Measurements from ENCODE around the gene ANKRD36C.
"Not testable (repeated sequence)": the region's sequence is repeated elsewhere in the genome, so short reads cannot be mapped to it uniquely, and the experiment has no call there.

The ANKRD36C gene

GRCh38 chr2:96025755-96026154, 34.1 kb upstream of the ANKRD36C start:
- not testable (repeated sequence) for H2BK15ac ChIP-seq (replicated peaks; ENCODE audit: low read depth); H3K79me2 ChIP-seq (ENCODE audit: control insufficient read depth, insufficient read depth, low read length); H3K36me3 ChIP-seq (ENCODE audit: control insufficient read depth, insufficient read depth, low read length); H3K27me3 ChIP-seq (ENCODE audit: insufficient read depth, low read length, poor library complexity); H2BK5ac ChIP-seq (ENCODE audit: low read length); H3K18ac ChIP-seq (ENCODE audit: low read length); H3K9ac ChIP-seq (ENCODE audit: low read length); H3K23ac ChIP-seq (ENCODE audit: low read length); DNase-seq; H3K56ac ChIP-seq (ENCODE audit: low read length); H3K4ac ChIP-seq (ENCODE audit: low read depth, low read length); H3K79me1 ChIP-seq (ENCODE audit: low read length); H3K4me1 ChIP-seq (ENCODE audit: control insufficient read depth, low read depth, low read length); H3K4me3 ChIP-seq (ENCODE audit: low read length); H3K27ac ChIP-seq (ENCODE audit: low read depth, low read length); H2BK120ac ChIP-seq (ENCODE audit: low read depth, low read length); H4K5ac ChIP-seq (ENCODE audit: low read length); H4K8ac ChIP-seq (ENCODE audit: low read depth, low read length); H3K4me2 ChIP-seq (ENCODE audit: low read length); H2AK5ac ChIP-seq (ENCODE audit: low read length)
- no CpG with 5 or more reads among the region's 6 CpGs for WGBS (ENCODE audit: extremely low coverage, insufficient coverage, low lambda C conversion rate)

GRCh38 chr2:96025194-96025492, 33.5 kb upstream of the ANKRD36C start:
- Histone ChIP-seq H3K79me2 (ENCODE audit: control insufficient read depth, insufficient read depth, low read length) (no peaks in the 10 kb centered on the region), H4K5ac (ENCODE audit: low read length) (no peak overlapping the region), H4K8ac (ENCODE audit: low read depth, low read length) (no peak overlapping the region), H3K4me2 (ENCODE audit: low read length) (no peak overlapping the region), H3K4ac (ENCODE audit: low read depth, low read length) (no peak overlapping the region), H3K4me3 (ENCODE audit: low read length) (no peak overlapping the region), H3K18ac (ENCODE audit: low read length) (no peak overlapping the region), H2BK5ac (ENCODE audit: low read length) (no peak overlapping the region), H3K79me1 (ENCODE audit: low read length) (no peaks in the 10 kb centered on the region), H2BK15ac (replicated peaks; ENCODE audit: low read depth) (no peak overlapping the region), H3K27me3 (ENCODE audit: insufficient read depth, low read length, poor library complexity) (no peaks in the 10 kb centered on the region), H3K27ac (ENCODE audit: low read depth, low read length) (no peak overlapping the region), H3K56ac (ENCODE audit: low read length) (no peak overlapping the region), H3K36me3 (ENCODE audit: control insufficient read depth, insufficient read depth, low read length) (no peaks in the 10 kb centered on the region), H3K4me1 (ENCODE audit: control insufficient read depth, low read depth, low read length) (no peaks in the 10 kb centered on the region), H2AK5ac (ENCODE audit: low read length) (no peak overlapping the region), H3K9ac (ENCODE audit: low read length) (no peak overlapping the region), H2BK120ac (ENCODE audit: low read depth, low read length) (no peak overlapping the region), H3K23ac (ENCODE audit: low read length) (no peak overlapping the region)
- DNase-seq: no peak
- WGBS (ENCODE audit: extremely low coverage, insufficient coverage, low lambda C conversion rate): no CpG with 5 or more reads among the region's 4 CpGs

GRCh38 chr2:96024336-96025193, 32.9 kb upstream of the ANKRD36C start:
- no peak overlapping the region for H4K8ac ChIP-seq (ENCODE audit: low read depth, low read length)
- DNase-seq: no peak
- H3K4me3 ChIP-seq (ENCODE audit: low read length): no peak overlapping the region
- no peak overlapping the region for H3K23ac ChIP-seq (ENCODE audit: low read length)
- no peaks in the 10 kb centered on the region for H3K36me3 ChIP-seq (ENCODE audit: control insufficient read depth, insufficient read depth, low read length)
- H2BK15ac ChIP-seq (replicated peaks; ENCODE audit: low read depth): no peak overlapping the region
- no peak overlapping the region for H3K4me2 ChIP-seq (ENCODE audit: low read length)
- H3K56ac ChIP-seq (ENCODE audit: low read length): no peak overlapping the region
- H3K27me3 ChIP-seq (ENCODE audit: insufficient read depth, low read length, poor library complexity): no peaks in the 10 kb centered on the region
- no peak overlapping the region for H3K4ac ChIP-seq (ENCODE audit: low read depth, low read length)
- H3K79me2 ChIP-seq (ENCODE audit: control insufficient read depth, insufficient read depth, low read length): no peaks in the 10 kb centered on the region
- no peak overlapping the region for H3K27ac ChIP-seq (ENCODE audit: low read depth, low read length)
- H2BK5ac ChIP-seq (ENCODE audit: low read length): no peak overlapping the region
- H4K5ac ChIP-seq (ENCODE audit: low read length): no peak overlapping the region
- H2AK5ac ChIP-seq (ENCODE audit: low read length): no peak overlapping the region
- no peaks in the 10 kb centered on the region for H3K4me1 ChIP-seq (ENCODE audit: control insufficient read depth, low read depth, low read length)
- H3K18ac ChIP-seq (ENCODE audit: low read length): no peak overlapping the region
- H3K79me1 ChIP-seq (ENCODE audit: low read length): no peaks in the 10 kb centered on the region
- no CpG with 5 or more reads among the region's 27 CpGs for WGBS (ENCODE audit: extremely low coverage, insufficient coverage, low lambda C conversion rate)
- H3K9ac ChIP-seq (ENCODE audit: low read length): no peak overlapping the region
- no peak overlapping the region for H2BK120ac ChIP-seq (ENCODE audit: low read depth, low read length)

- H3K27me3 ChIP-seq (ENCODE audit: insufficient read depth, low read length, poor library complexity); H3K4me3 ChIP-seq (ENCODE audit: low read length); H3K4me1 ChIP-seq (ENCODE audit: control insufficient read depth, low read depth, low read length); H3K79me1 ChIP-seq (ENCODE audit: low read length); H3K18ac ChIP-seq (ENCODE audit: low read length); H2AK5ac ChIP-seq (ENCODE audit: low read length); H3K36me3 ChIP-seq (ENCODE audit: control insufficient read depth, insufficient read depth, low read length); DNase-seq; H3K9ac ChIP-seq (ENCODE audit: low read length); H3K56ac ChIP-seq (ENCODE audit: low read length); H3K79me2 ChIP-seq (ENCODE audit: control insufficient read depth, insufficient read depth, low read length); H3K4me2 ChIP-seq (ENCODE audit: low read length); H4K5ac ChIP-seq (ENCODE audit: low read length); H3K4ac ChIP-seq (ENCODE audit: low read depth, low read length); H2BK5ac ChIP-seq (ENCODE audit: low read length); H2BK120ac ChIP-seq (ENCODE audit: low read depth, low read length); H3K23ac ChIP-seq (ENCODE audit: low read length); H4K8ac ChIP-seq (ENCODE audit: low read depth, low read length); H2BK15ac ChIP-seq (replicated peaks; ENCODE audit: low read depth); H3K27ac ChIP-seq (ENCODE audit: low read depth, low read length): not testable (repeated sequence)
- WGBS (ENCODE audit: extremely low coverage, insufficient coverage, low lambda C conversion rate): no CpG with 5 or more reads among the region's 7 CpGs
These were observed 32.1 kb upstream of the ANKRD36C start for GRCh38 chr2:96023701-96024100.

GRCh38 chr2:96022701-96023447, 31.2 kb upstream of the ANKRD36C start:
- no CpG with 5 or more reads among the region's 19 CpGs for WGBS (ENCODE audit: extremely low coverage, insufficient coverage, low lambda C conversion rate)
- not testable (repeated sequence) for H3K56ac ChIP-seq (ENCODE audit: low read length); H3K79me1 ChIP-seq (ENCODE audit: low read length); H3K4me3 ChIP-seq (ENCODE audit: low read length); H3K23ac ChIP-seq (ENCODE audit: low read length); H3K9ac ChIP-seq (ENCODE audit: low read length); H3K36me3 ChIP-seq (ENCODE audit: control insufficient read depth, insufficient read depth, low read length); H4K8ac ChIP-seq (ENCODE audit: low read depth, low read length); H2BK120ac ChIP-seq (ENCODE audit: low read depth, low read length); H3K4ac ChIP-seq (ENCODE audit: low read depth, low read length); H3K4me2 ChIP-seq (ENCODE audit: low read length); H3K27ac ChIP-seq (ENCODE audit: low read depth, low read length); H3K27me3 ChIP-seq (ENCODE audit: insufficient read depth, low read length, poor library complexity); H2BK5ac ChIP-seq (ENCODE audit: low read length); H4K5ac ChIP-seq (ENCODE audit: low read length); H3K4me1 ChIP-seq (ENCODE audit: control insufficient read depth, low read depth, low read length); H3K79me2 ChIP-seq (ENCODE audit: control insufficient read depth, insufficient read depth, low read length); H2AK5ac ChIP-seq (ENCODE audit: low read length); H2BK15ac ChIP-seq (replicated peaks; ENCODE audit: low read depth); H3K18ac ChIP-seq (ENCODE audit: low read length)
- peak; percentile 78 for DNase-seq

Measured in mesendoderm (in vitro differentiated cells).